ENCODE results near the gene RELN. TPM values are rescaled to one million over a fixed set of nuclear protein-coding genes. Genes with fewer than 3 reads are reported as not detected.

RELN gene
- total and polyA plus RNA-seq, 4 experiments from 2014 or later = not detected

- Mint-ChIP-seq H3K9me3 (peaks cover 0 to 4% (median 0%) of the 10 kb centered on the region in 8 donors), H3K36me3 (no peaks in the 10 kb centered on the region), H3K27me3 (peaks cover 3 to 7% of the 10 kb centered on the region in 2 donors), H3K27ac (no peak overlapping the region), H3K4me3 (no peak overlapping the region), H3K4me1 (no peaks in the 10 kb centered on the region)
- ChIA-PET CTCF (ENCODE audit: partially characterized antibody) (no interaction called here), POLR2A (ENCODE audit: partially characterized antibody) (no interaction called here)
- Histone ChIP-seq H3K36me3 (ENCODE audit: insufficient read depth, low read length) (no peaks in the 10 kb centered on the region), H3K4me1 (ENCODE audit: insufficient read depth, low read length) (no peaks in the 10 kb centered on the region), H3K27ac (ENCODE audit: low read depth, low read length) (no peak overlapping the region), H3K4me3 (ENCODE audit: low read length in 2 of 2) (no peak overlapping the region), H3K27me3 (ENCODE audit: insufficient read depth, low read length) (no peaks in the 10 kb centered on the region), H3K9me3 (ENCODE audit: control insufficient read depth in 1 of 2, low read length in 2 of 2) (no peaks in the 10 kb centered on the region)
- intact Hi-C loops (cut with micrococcal nuclease) = no loop called here
- no peak for DNase-seq
Observed at GRCh38 chr7:103877565-103877964, 111.9 kb downstream of the RELN start.

GRCh38 chr7:103875718-103876117 is 113.7 kb downstream of the RELN start:
- Mint-ChIP-seq H3K36me3 (no peaks in the 10 kb centered on the region), H3K27ac (no peak overlapping the region), H3K9me3 (peaks cover 0 to 2% (median 0%) of the 10 kb centered on the region in 8 donors), H3K27me3 (peaks cover 1 to 2% of the 10 kb centered on the region in 2 donors), H3K4me3 (no peak overlapping the region), H3K4me1 (no peaks in the 10 kb centered on the region)
- Histone ChIP-seq H3K4me3 (ENCODE audit: low read length in 2 of 2) (no peak overlapping the region), H3K9me3 (ENCODE audit: control insufficient read depth in 1 of 2, low read length in 2 of 2) (no peaks in the 10 kb centered on the region), H3K4me1 (ENCODE audit: insufficient read depth, low read length) (no peaks in the 10 kb centered on the region), H3K36me3 (ENCODE audit: insufficient read depth, low read length) (no peaks in the 10 kb centered on the region), H3K27ac (ENCODE audit: low read depth, low read length) (no peak overlapping the region), H3K27me3 (ENCODE audit: insufficient read depth, low read length) (no peaks in the 10 kb centered on the region)
- ChIA-PET POLR2A (ENCODE audit: partially characterized antibody) (no interaction called here), CTCF (ENCODE audit: partially characterized antibody) (no interaction called here)
- intact Hi-C loops (cut with micrococcal nuclease) = no loop called here
- DNase-seq = no peak

- Histone ChIP-seq H3K27ac (ENCODE audit: low read depth, low read length) (no peak overlapping the region), H3K36me3 (ENCODE audit: insufficient read depth, low read length) (no peaks in the 10 kb centered on the region), H3K9me3 (ENCODE audit: control insufficient read depth in 1 of 2, low read length in 2 of 2) (no peaks in the 10 kb centered on the region), H3K27me3 (ENCODE audit: insufficient read depth, low read length) (no peaks in the 10 kb centered on the region), H3K4me3 (ENCODE audit: low read length in 2 of 2) (no peak overlapping the region), H3K4me1 (ENCODE audit: insufficient read depth, low read length) (no peaks in the 10 kb centered on the region)
- no peak for DNase-seq
- no peaks in the 10 kb centered on the region for H3K27me3 Mint-ChIP-seq
- intact Hi-C loops (cut with micrococcal nuclease) = no loop called here
- H3K4me1 Mint-ChIP-seq = no peaks in the 10 kb centered on the region
- no peaks in the 10 kb centered on the region for H3K36me3 Mint-ChIP-seq
- no peak overlapping the region for H3K4me3 Mint-ChIP-seq
- ChIA-PET CTCF (ENCODE audit: partially characterized antibody) (no interaction called here), POLR2A (ENCODE audit: partially characterized antibody) (no interaction called here)
- H3K9me3 Mint-ChIP-seq = peaks cover 0 to 2% (median 0%) of the 10 kb centered on the region in 8 donors
- no peak overlapping the region for H3K27ac Mint-ChIP-seq
Observed at GRCh38 chr7:103871473-103871872, 118.0 kb downstream of the RELN start.

GRCh38 chr7:103870664-103871063 is 118.8 kb downstream of the RELN start:
- intact Hi-C loops (cut with micrococcal nuclease) = no loop called here
- no peak overlapping the region for H3K4me3 Mint-ChIP-seq

GRCh38 chr7:103867874-103868273 is 121.6 kb downstream of the RELN start:
- H3K27me3 Mint-ChIP-seq = no peaks in the 10 kb centered on the region
- H3K36me3 Mint-ChIP-seq = no peaks in the 10 kb centered on the region
- intact Hi-C loops (cut with micrococcal nuclease) = no loop called here
- Histone ChIP-seq H3K36me3 (ENCODE audit: insufficient read depth, low read length) (no peaks in the 10 kb centered on the region), H3K4me3 (ENCODE audit: low read length in 2 of 2) (no peak overlapping the region), H3K27me3 (ENCODE audit: insufficient read depth, low read length) (no peaks in the 10 kb centered on the region), H3K4me1 (ENCODE audit: insufficient read depth, low read length) (no peaks in the 10 kb centered on the region), H3K27ac (ENCODE audit: low read depth, low read length) (no peak overlapping the region), H3K9me3 (ENCODE audit: control insufficient read depth in 1 of 2, low read length in 2 of 2) (no peaks in the 10 kb centered on the region)
- DNase-seq = no peak
- no peak overlapping the region for H3K4me3 Mint-ChIP-seq
- H3K9me3 Mint-ChIP-seq = peaks cover 0 to 2% (median 0%) of the 10 kb centered on the region in 8 donors
- no peak overlapping the region for H3K27ac Mint-ChIP-seq
- no peaks in the 10 kb centered on the region for H3K4me1 Mint-ChIP-seq
- ChIA-PET CTCF (ENCODE audit: partially characterized antibody) (interaction anchor here (1.2 kb wide), 1 partner anchor 9 kb away, joined by 3 read pairs; no protein-coding TSS in a partner anchor), POLR2A (ENCODE audit: partially characterized antibody) (no interaction called here)

More at GRCh38 chr7:103870664-103871063, 118.8 kb downstream of the RELN start:
- Histone ChIP-seq H3K36me3 (ENCODE audit: insufficient read depth, low read length) (no peaks in the 10 kb centered on the region), H3K9me3 (ENCODE audit: control insufficient read depth in 1 of 2, low read length in 2 of 2) (no peaks in the 10 kb centered on the region), H3K4me1 (ENCODE audit: insufficient read depth, low read length) (no peaks in the 10 kb centered on the region), H3K4me3 (ENCODE audit: low read length in 2 of 2) (no peak overlapping the region), H3K27ac (ENCODE audit: low read depth, low read length) (no peak overlapping the region), H3K27me3 (ENCODE audit: insufficient read depth, low read length) (no peaks in the 10 kb centered on the region)
- Mint-ChIP-seq H3K36me3 (no peaks in the 10 kb centered on the region), H3K9me3 (peaks cover 0 to 2% (median 0%) of the 10 kb centered on the region in 8 donors), H3K4me1 (no peaks in the 10 kb centered on the region), H3K27ac (no peak overlapping the region), H3K27me3 (no peaks in the 10 kb centered on the region)
- no peak for DNase-seq
- ChIA-PET POLR2A (ENCODE audit: partially characterized antibody) (no interaction called here), CTCF (ENCODE audit: partially characterized antibody) (no interaction called here)

- no peaks in the 10 kb centered on the region for H3K36me3 Mint-ChIP-seq
- DNase-seq = no peak
- ChIA-PET POLR2A (ENCODE audit: partially characterized antibody) (no interaction called here), CTCF (ENCODE audit: partially characterized antibody) (interaction anchor here (1.2 kb wide), 1 partner anchor 8 kb away, joined by 3 read pairs; no protein-coding TSS in a partner anchor)
- H3K27ac Mint-ChIP-seq = no peak overlapping the region
- H3K27ac ChIP-seq (ENCODE audit: low read depth, low read length) = no peak overlapping the region
- intact Hi-C loops (cut with micrococcal nuclease) = no loop called here
- H3K9me3 Mint-ChIP-seq = peaks cover 0 to 2% (median 0%) of the 10 kb centered on the region in 8 donors
- H3K4me3 ChIP-seq (ENCODE audit: low read length in 2 of 2) = no peak overlapping the region
- no peaks in the 10 kb centered on the region for H3K9me3 ChIP-seq (ENCODE audit: control insufficient read depth in 1 of 2, low read length in 2 of 2)
- H3K4me3 Mint-ChIP-seq = no peak overlapping the region
- no peaks in the 10 kb centered on the region for H3K4me1 ChIP-seq (ENCODE audit: insufficient read depth, low read length)
- no peaks in the 10 kb centered on the region for H3K27me3 Mint-ChIP-seq
- no peaks in the 10 kb centered on the region for H3K36me3 ChIP-seq (ENCODE audit: insufficient read depth, low read length)
- H3K27me3 ChIP-seq (ENCODE audit: insufficient read depth, low read length) = no peaks in the 10 kb centered on the region
- no peaks in the 10 kb centered on the region for H3K4me1 Mint-ChIP-seq
Observed at GRCh38 chr7:103866919-103867318, 122.5 kb downstream of the RELN start.

GRCh38 chr7:103865442-103865841 is 124.0 kb downstream of the RELN start:
- H3K27me3 ChIP-seq (ENCODE audit: insufficient read depth, low read length) = no peaks in the 10 kb centered on the region
- Mint-ChIP-seq H3K27me3 (no peaks in the 10 kb centered on the region), H3K4me3 (no peak overlapping the region), H3K27ac (no peak overlapping the region), H3K36me3 (no peaks in the 10 kb centered on the region), H3K9me3 (peaks cover 0 to 2% (median 0%) of the 10 kb centered on the region in 8 donors), H3K4me1 (no peaks in the 10 kb centered on the region)
- H3K27ac ChIP-seq (ENCODE audit: low read depth, low read length) = no peak overlapping the region
- no peak overlapping the region for H3K4me3 ChIP-seq (ENCODE audit: low read length in 2 of 2)
- no peaks in the 10 kb centered on the region for H3K9me3 ChIP-seq (ENCODE audit: control insufficient read depth in 1 of 2, low read length in 2 of 2)
- intact Hi-C loops (cut with micrococcal nuclease) = no loop called here
- POLR2A ChIA-PET (ENCODE audit: partially characterized antibody) = no interaction called here
- no peaks in the 10 kb centered on the region for H3K36me3 ChIP-seq (ENCODE audit: insufficient read depth, low read length)
- DNase-seq = no peak
- CTCF ChIA-PET (ENCODE audit: partially characterized antibody) = no interaction called here
- no peaks in the 10 kb centered on the region for H3K4me1 ChIP-seq (ENCODE audit: insufficient read depth, low read length)

Data from CD4-positive, alpha-beta memory T cell (primary cell).